SK-N-SH (cell line): Measurements from ENCODE around the gene CYLD. TPM values are rescaled to one million over a fixed set of nuclear protein-coding genes. Genes with fewer than 3 reads are reported as not detected.

Experiments used
- CTCF ChIA-PET: fragments of 300-600, 350-600 bp; formaldehyde crosslinking; extraction: SDS; loops from one replicate; lab custom pipeline; 2021; lab: Yijun Ruan, JAX
- POLR2A ChIA-PET: fragments of 350-600 bp; sonication (Branson Sonifier 250); formaldehyde crosslinking; extraction: SDS; loops from one replicate; lab custom pipeline; 2020; ENCODE audit warnings: antibody characterized with exemption, inconsistent platforms; lab: Yijun Ruan, JAX
- DNase-seq: peaks from one replicate; pipeline ENCODE4 v3.0.0; 2012
- H2AFZ ChIP-seq: fragments of 200-600 bp; sonication (generic); 2 replicates; pipeline ENCODE4 v1.8.1; 2016; ENCODE audit warnings: antibody characterized with exemption, mild to moderate bottlenecking, low read depth
- H3F3A ChIP-seq: fragments of 200-600 bp; sonication (generic); replicated peaks from 2 replicates; pipeline ENCODE3; 2016; ENCODE audit warnings: antibody characterized with exemption, mild to moderate bottlenecking; ENCODE audit not compliant: insufficient read depth
- H3K27ac ChIP-seq, 2 experiments: fragments of 200-500 bp in 1 of 2; fragments of 200-600 bp in 1 of 2; sonication (Bioruptor generic) in 1 of 2; sonication (generic), shearing (Covaris generic) in 1 of 2; 2 replicates each; pipeline versions ENCODE4 v1.5.1 to v1.6.1; 2014 to 2016; ENCODE audit warnings: low read depth in 2 of 2, inconsistent platforms in 1 of 2, low read length in 1 of 2, mild to moderate bottlenecking in 1 of 2, mixed read lengths in 1 of 2
- H3K27me3 ChIP-seq: fragments of 200-600 bp; sonication (generic), shearing (Covaris generic); 2 replicates; pipeline ENCODE4 v1.6.1; 2016; ENCODE audit warnings: mixed run types; ENCODE audit not compliant: insufficient read depth
- H3K36me3 ChIP-seq, 2 experiments: fragments of 200-500 bp in 1 of 2; fragments of 200-600 bp in 1 of 2; sonication (Bioruptor generic) in 1 of 2; sonication (generic) in 1 of 2; replicated peaks in 1 of 2; 2 replicates each; pipeline versions ENCODE3 to v1.5.1; 2014 to 2016; ENCODE audit warnings: low read length in 1 of 2, mild to moderate bottlenecking in 1 of 2; ENCODE audit not compliant: insufficient read depth in 2 of 2, control insufficient read depth in 1 of 2
- H3K4me1 ChIP-seq, 2 experiments: fragments of 200-500 bp in 1 of 2; fragments of 200-600 bp in 1 of 2; sonication (Bioruptor generic) in 1 of 2; sonication (generic), shearing (Covaris generic) in 1 of 2; 2 replicates each; pipeline versions ENCODE4 v1.5.1 to v1.6.1; 2014 to 2016; ENCODE audit warnings: low read depth in 1 of 2, low read length in 1 of 2, mixed run types in 1 of 2; ENCODE audit not compliant: insufficient read depth in 2 of 2, control insufficient read depth in 1 of 2
- H3K4me2 ChIP-seq: fragments of 200-600 bp; sonication (generic), shearing (Covaris generic); 2 replicates; pipeline ENCODE4 v1.6.1; 2017; ENCODE audit warnings: mixed run types
- H3K4me3 ChIP-seq, 2 experiments: fragments of 200-500 bp in 1 of 2; fragments of 200-600 bp in 1 of 2; sonication (Bioruptor generic) in 1 of 2; sonication (generic), shearing (Covaris generic) in 1 of 2; 2 replicates each; pipeline versions ENCODE4 v1.5.1 to v1.8.1; 2014 to 2016; ENCODE audit warnings: low read depth in 2 of 2, inconsistent platforms in 1 of 2, low read length in 1 of 2, mild to moderate bottlenecking in 1 of 2, mixed read lengths in 1 of 2, moderate library complexity in 1 of 2
- H3K79me2 ChIP-seq: fragments of 200-600 bp; sonication (generic); 2 replicates; pipeline ENCODE4 v1.8.1; 2017; ENCODE audit warnings: mild to moderate bottlenecking; ENCODE audit not compliant: insufficient read depth
- H3K9ac ChIP-seq: fragments of 200-600 bp; sonication (generic); 2 replicates; pipeline ENCODE4 v1.6.1; 2017; ENCODE audit warnings: mixed run types
- H3K9me2 ChIP-seq: fragments of 200-600 bp; sonication (generic); 2 replicates; pipeline ENCODE4 v1.6.1; 2017; ENCODE audit warnings: mixed run types
- H3K9me3 ChIP-seq: fragments of 200-600 bp; sonication (generic); 2 replicates; pipeline ENCODE4 v1.6.1; 2017; ENCODE audit warnings: mixed run types, mild to moderate bottlenecking, moderate library complexity
- H4K20me1 ChIP-seq: fragments of 200-600 bp; sonication (generic); 2 replicates; pipeline ENCODE4 v1.6.1; 2017; ENCODE audit warnings: mild to moderate bottlenecking, mixed run types; ENCODE audit not compliant: insufficient read depth
- EP300 ChIP-seq, 2 experiments: IDR thresholded peaks; 2 replicates each; pipeline versions ENCODE4 v1.4.0 to v1.6.1; 2012; ENCODE audit warnings: borderline replicate concordance in 1 of 2, low read depth in 1 of 2, low read length in 1 of 2
- EZH2phosphoT487 ChIP-seq: fragments of 200-600 bp; sonication (generic); IDR thresholded peaks from 2 replicates; pipeline ENCODE4 v1.6.1; 2017; ENCODE audit warnings: low read depth, mixed run types, mild to moderate bottlenecking, antibody characterized with exemption, moderate library complexity, borderline replicate concordance
- FOSL2 ChIP-seq: IDR thresholded peaks from 2 replicates; pipeline ENCODE4 v1.4.0; 2012; ENCODE audit warnings: low read depth, mild to moderate bottlenecking, moderate library complexity, borderline replicate concordance
- FOXJ3 ChIP-seq: sonication (generic); formaldehyde crosslinking; IDR thresholded peaks from 2 replicates; pipeline ENCODE4 v1.5.1; 2020; ENCODE audit warnings: mild to moderate bottlenecking, missing genetic modification reagents
- FOXM1 ChIP-seq: IDR thresholded peaks from 2 replicates; pipeline ENCODE4 v1.4.0; 2012; ENCODE audit warnings: low read depth, mild to moderate bottlenecking
- JUND ChIP-seq: IDR thresholded peaks from 2 replicates; pipeline ENCODE4 v1.4.0; 2012
- MXI1 ChIP-seq: IDR thresholded peaks from 2 replicates; pipeline ENCODE4 v1.6.1; 2012; ENCODE audit warnings: mild to moderate bottlenecking, low read depth, low read length, improper control_type of control experiment
- NFIC ChIP-seq: IDR thresholded peaks from 2 replicates; pipeline ENCODE4 v1.4.0; 2012; ENCODE audit warnings: borderline replicate concordance
- NRF1 ChIP-seq: IDR thresholded peaks from 2 replicates; pipeline ENCODE4 v1.6.1; 2012; ENCODE audit warnings: low read depth, mild to moderate bottlenecking, low read length
- RAD21 ChIP-seq: IDR thresholded peaks from 2 replicates; pipeline ENCODE4 v1.6.1; 2012; ENCODE audit warnings: mild to moderate bottlenecking, low read length
- RFX5 ChIP-seq: IDR thresholded peaks from 2 replicates; pipeline ENCODE4 v1.6.1; 2012; ENCODE audit warnings: mild to moderate bottlenecking, improper control_type of control experiment, low read length
- RXRA ChIP-seq: IDR thresholded peaks from 2 replicates; pipeline ENCODE4 v1.4.0; 2012; ENCODE audit warnings: low read depth, mild to moderate bottlenecking, borderline replicate concordance
- SMC3 ChIP-seq: IDR thresholded peaks from 2 replicates; pipeline ENCODE4 v1.6.1; 2012; ENCODE audit warnings: low read depth, low read length, improper control_type of control experiment
- TAF1 ChIP-seq: IDR thresholded peaks from 2 replicates; pipeline ENCODE4 v1.6.1; 2012; ENCODE audit warnings: low read depth, mild to moderate bottlenecking, low read length, moderate library complexity, borderline replicate concordance
- WGBS: methylation state at CpG from one replicate; pipeline ENCODE4 v1.1.6; 2017; ENCODE audit warnings: low lambda C conversion rate; 5-methylcytosine and 5-hydroxymethylcytosine counted together
- polyA plus RNA-seq, 3 experiments: library from polyadenylated mRNA; depleted of rRNA; stranded (reverse); fragments of >200 nt; gene quantifications; 2 replicates each; pipeline ENCODE4 v1.2.3, GENCODE V29; 2012
- TF ChIP-seq, protein P1 (sequence below): fragments of 150-350 bp; IDR thresholded peaks from 2 replicates; pipeline ENCODE4 v1.6.1; 2017; ENCODE audit warnings: antibody characterized with exemption, low read length, low read depth, borderline replicate concordance
- TF ChIP-seq, protein P2 (sequence below): fragments of 200-600 bp; sonication (generic); IDR thresholded peaks from 2 replicates; pipeline ENCODE4 v1.6.1; 2017; ENCODE audit warnings: antibody characterized with exemption, mild to moderate bottlenecking, moderate library complexity
- TF ChIP-seq, protein P3 (sequence below): IDR thresholded peaks from 2 replicates; pipeline ENCODE4 v1.4.0; 2012; ENCODE audit warnings: low read depth, borderline replicate concordance
- TF ChIP-seq, protein P4 (sequence below): IDR thresholded peaks from 2 replicates; pipeline ENCODE4; 2012

CYLD gene
- polyA plus RNA-seq, 1 of the 3 experiments (the other 2 are of a cell fraction), result 6.5 TPM

DNA sequence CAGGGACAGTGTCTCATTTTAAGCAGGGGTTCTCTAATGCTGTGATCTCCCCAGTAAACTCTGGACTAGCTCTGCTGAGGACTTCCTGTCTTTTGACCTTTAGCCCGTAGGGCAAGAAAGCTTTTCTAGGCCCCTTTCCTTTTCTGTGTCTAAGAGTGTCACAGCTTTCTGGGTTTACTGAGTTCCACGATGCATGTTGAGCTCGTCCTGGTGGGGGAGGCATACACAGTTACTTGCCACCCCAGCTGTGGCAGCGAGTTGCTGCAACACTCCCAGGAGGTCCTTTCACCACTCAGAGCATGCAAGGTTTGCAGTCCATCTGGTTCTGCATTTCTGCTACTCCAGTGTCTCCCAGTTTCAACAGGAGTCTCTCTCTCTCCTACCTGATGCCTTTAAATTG is 24.8 kb upstream of the CYLD start:
- Histone ChIP-seq H3K4me3 (no peak overlapping the region), H3F3A (no peaks in the 10 kb centered on the region), H3K27ac (no peak overlapping the region), H3K4me1 (peaks cover 0 to 15% of the 10 kb centered on the region in 2 experiments; a peak in 1 of 4 replicates), H3K27me3 (no peaks in the 10 kb centered on the region), H3K9ac (no peak overlapping the region), H3K79me2 (no peaks in the 10 kb centered on the region), H3K36me3 (no peaks in the 10 kb centered on the region), H2AFZ (no peak overlapping the region), H3K9me2 (no peaks in the 10 kb centered on the region), H3K4me2 (no peak overlapping the region), H3K9me3 (no peaks in the 10 kb centered on the region), H4K20me1 (no peaks in the 10 kb centered on the region)
- WGBS, result 39% methylated on average over 3 of the region's 4 CpGs
- DNase-seq, result no peak
- ChIA-PET CTCF (interaction anchor here (0.6 to 1.3 kb wide), 3 partner anchors 10 to 52 kb away, joined by 3 to 6 read pairs (median 3); no protein-coding TSS in a partner anchor), POLR2A (no interaction called here)
- no peak for TF ChIP-seq EZH2phosphoT487
- no peak for TF ChIP-seq TAF1
- no peak for TF ChIP-seq RXRA
- TF ChIP-seq JUND, result no peak
- TF ChIP-seq FOSL2, result no peak
- TF ChIP-seq RFX5, result no peak
- no peak for TF ChIP-seq MXI1
- TF ChIP-seq, protein P1, sequence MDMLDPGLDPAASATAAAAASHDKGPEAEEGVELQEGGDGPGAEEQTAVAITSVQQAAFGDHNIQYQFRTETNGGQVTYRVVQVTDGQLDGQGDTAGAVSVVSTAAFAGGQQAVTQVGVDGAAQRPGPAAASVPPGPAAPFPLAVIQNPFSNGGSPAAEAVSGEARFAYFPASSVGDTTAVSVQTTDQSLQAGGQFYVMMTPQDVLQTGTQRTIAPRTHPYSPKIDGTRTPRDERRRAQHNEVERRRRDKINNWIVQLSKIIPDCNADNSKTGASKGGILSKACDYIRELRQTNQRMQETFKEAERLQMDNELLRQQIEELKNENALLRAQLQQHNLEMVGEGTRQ, result no peak
- TF ChIP-seq EP300 (IDR thresholded peaks at IDR 0.05; ENCODE audit: borderline replicate concordance in 1 of 2, low read depth in 1 of 2, low read length in 1 of 2), result no peak
- TF ChIP-seq, protein P2, sequence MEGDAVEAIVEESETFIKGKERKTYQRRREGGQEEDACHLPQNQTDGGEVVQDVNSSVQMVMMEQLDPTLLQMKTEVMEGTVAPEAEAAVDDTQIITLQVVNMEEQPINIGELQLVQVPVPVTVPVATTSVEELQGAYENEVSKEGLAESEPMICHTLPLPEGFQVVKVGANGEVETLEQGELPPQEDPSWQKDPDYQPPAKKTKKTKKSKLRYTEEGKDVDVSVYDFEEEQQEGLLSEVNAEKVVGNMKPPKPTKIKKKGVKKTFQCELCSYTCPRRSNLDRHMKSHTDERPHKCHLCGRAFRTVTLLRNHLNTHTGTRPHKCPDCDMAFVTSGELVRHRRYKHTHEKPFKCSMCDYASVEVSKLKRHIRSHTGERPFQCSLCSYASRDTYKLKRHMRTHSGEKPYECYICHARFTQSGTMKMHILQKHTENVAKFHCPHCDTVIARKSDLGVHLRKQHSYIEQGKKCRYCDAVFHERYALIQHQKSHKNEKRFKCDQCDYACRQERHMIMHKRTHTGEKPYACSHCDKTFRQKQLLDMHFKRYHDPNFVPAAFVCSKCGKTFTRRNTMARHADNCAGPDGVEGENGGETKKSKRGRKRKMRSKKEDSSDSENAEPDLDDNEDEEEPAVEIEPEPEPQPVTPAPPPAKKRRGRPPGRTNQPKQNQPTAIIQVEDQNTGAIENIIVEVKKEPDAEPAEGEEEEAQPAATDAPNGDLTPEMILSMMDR, result no peak
- TF ChIP-seq FOXJ3 (CRISPR knock-in tag), result no peak

DNA sequence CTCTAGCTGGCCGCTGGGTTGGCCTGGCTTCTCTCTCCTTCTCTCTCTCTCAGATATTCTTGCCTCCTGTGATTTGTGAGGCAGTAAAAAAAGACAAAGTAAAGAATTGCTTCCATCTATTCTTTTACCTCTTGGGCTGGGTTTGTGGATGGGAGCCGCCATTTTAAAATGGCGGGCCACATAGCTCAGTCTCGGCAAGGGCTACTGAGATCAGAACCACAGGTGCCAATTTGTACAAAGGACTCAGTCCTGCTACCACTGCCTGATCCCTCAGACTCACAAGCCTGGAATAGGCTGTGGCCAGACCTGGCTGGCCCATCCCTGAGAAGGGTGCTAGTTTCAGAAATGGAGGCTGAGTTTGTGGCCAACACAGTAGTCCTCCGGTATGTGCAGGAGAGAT is 24.4 kb upstream of the CYLD start:
- no peak overlapping the region for H2AFZ ChIP-seq
- CTCF ChIA-PET, result interaction anchor here (0.6 to 1.0 kb wide), 3 partner anchors 10 to 59 kb away, joined by 3 to 6 read pairs (median 3); no protein-coding TSS in a partner anchor
- no peaks in the 10 kb centered on the region for H3K79me2 ChIP-seq
- H3F3A ChIP-seq, result no peaks in the 10 kb centered on the region
- H3K4me1 ChIP-seq, result peaks cover 0 to 11% of the 10 kb centered on the region in 2 experiments; a peak in 1 of 4 replicates
- no peaks in the 10 kb centered on the region for H3K27me3 ChIP-seq
- no peak overlapping the region for H3K4me2 ChIP-seq
- no peaks in the 10 kb centered on the region for H3K9me3 ChIP-seq
- no peaks in the 10 kb centered on the region for H3K36me3 ChIP-seq
- no peak overlapping the region for H3K27ac ChIP-seq
- no peaks in the 10 kb centered on the region for H4K20me1 ChIP-seq
- H3K9me2 ChIP-seq, result no peaks in the 10 kb centered on the region
- no peak overlapping the region for H3K9ac ChIP-seq
- WGBS, result 71% methylated on average over 5 of the region's 5 CpGs
- no peak for DNase-seq
- POLR2A ChIA-PET, result no interaction called here
- no peak overlapping the region for H3K4me3 ChIP-seq
- TF ChIP-seq JUND (no peak), SMC3 (no peak), MXI1 (no peak), FOXM1 (no peak), TAF1 (no peak), RAD21 (no peak), NRF1 (no peak), NFIC (no peak)
- TF ChIP-seq, protein P3, sequence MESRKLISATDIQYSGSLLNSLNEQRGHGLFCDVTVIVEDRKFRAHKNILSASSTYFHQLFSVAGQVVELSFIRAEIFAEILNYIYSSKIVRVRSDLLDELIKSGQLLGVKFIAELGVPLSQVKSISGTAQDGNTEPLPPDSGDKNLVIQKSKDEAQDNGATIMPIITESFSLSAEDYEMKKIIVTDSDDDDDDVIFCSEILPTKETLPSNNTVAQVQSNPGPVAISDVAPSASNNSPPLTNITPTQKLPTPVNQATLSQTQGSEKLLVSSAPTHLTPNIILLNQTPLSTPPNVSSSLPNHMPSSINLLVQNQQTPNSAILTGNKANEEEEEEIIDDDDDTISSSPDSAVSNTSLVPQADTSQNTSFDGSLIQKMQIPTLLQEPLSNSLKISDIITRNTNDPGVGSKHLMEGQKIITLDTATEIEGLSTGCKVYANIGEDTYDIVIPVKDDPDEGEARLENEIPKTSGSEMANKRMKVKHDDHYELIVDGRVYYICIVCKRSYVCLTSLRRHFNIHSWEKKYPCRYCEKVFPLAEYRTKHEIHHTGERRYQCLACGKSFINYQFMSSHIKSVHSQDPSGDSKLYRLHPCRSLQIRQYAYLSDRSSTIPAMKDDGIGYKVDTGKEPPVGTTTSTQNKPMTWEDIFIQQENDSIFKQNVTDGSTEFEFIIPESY, result no peak
- TF ChIP-seq, protein P4, sequence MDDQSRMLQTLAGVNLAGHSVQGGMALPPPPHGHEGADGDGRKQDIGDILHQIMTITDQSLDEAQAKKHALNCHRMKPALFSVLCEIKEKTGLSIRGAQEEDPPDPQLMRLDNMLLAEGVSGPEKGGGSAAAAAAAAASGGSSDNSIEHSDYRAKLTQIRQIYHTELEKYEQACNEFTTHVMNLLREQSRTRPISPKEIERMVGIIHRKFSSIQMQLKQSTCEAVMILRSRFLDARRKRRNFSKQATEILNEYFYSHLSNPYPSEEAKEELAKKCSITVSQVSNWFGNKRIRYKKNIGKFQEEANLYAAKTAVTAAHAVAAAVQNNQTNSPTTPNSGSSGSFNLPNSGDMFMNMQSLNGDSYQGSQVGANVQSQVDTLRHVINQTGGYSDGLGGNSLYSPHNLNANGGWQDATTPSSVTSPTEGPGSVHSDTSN, result no peak
- TF ChIP-seq, protein P1, result no peak
- TF ChIP-seq, all 33 proteins: peak for 0
